Endometrial microvascular endothelial cells (primary cell): ENCODE measurements around the gene RFESD. TPM values are rescaled to one million over a fixed set of nuclear protein-coding genes. Genes with fewer than 3 reads are reported as not detected.

ENCODE experiments used
- in situ Hi-C: cut with HindIII; loops from 2 replicates; pipeline ENCODE4 v1.10.0; 2017; ENCODE audit warnings: low sequenced_read_pairs, low pct_unique_long_range_greater_than_20kb; ENCODE audit errors: inconsistent ontology term
- total RNA-seq: library from RNA; depleted of rRNA; stranded (reverse); fragments of >200 nt; gene quantifications from one replicate; pipeline ENCODE4 v1.2.3, GENCODE V29; 2015; ENCODE audit errors: inconsistent ontology term

Gene RFESD
- total RNA-seq, 1 donor from 2014 or later: 0.84 TPM

GRCh38 chr5:95652849-95653248 is 6.3 kb downstream of the RFESD start:
- in situ Hi-C loops: loop anchor here (25.0 kb wide), 2 partner anchors 184 to 684 kb away; no protein-coding TSS in a partner anchor

GRCh38 chr5:95654196-95654595 is 7.6 kb downstream of the RFESD start:
- in situ Hi-C loops: loop anchor here (25.0 kb wide), 2 partner anchors 183 to 683 kb away; no protein-coding TSS in a partner anchor

GRCh38 chr5:95655575-95655974 is 9.0 kb downstream of the RFESD start:
- in situ Hi-C loops: loop anchor here (25.0 kb wide), 2 partner anchors 182 to 682 kb away; no protein-coding TSS in a partner anchor

GRCh38 chr5:95660060-95660459 is 13.5 kb downstream of the RFESD start:
- in situ Hi-C loops: loop anchor here (10.0 to 25.0 kb wide), 3 partner anchors 65 to 677 kb away; no protein-coding TSS in a partner anchor

- in situ Hi-C loops: loop anchor here (10.0 to 25.0 kb wide), 3 partner anchors 62 to 674 kb away; no protein-coding TSS in a partner anchor
Measured at GRCh38 chr5:95662946-95663345, 16.4 kb downstream of the RFESD start.

- in situ Hi-C loops: loop anchor here (10.0 to 25.0 kb wide), 3 partner anchors 61 to 673 kb away; no protein-coding TSS in a partner anchor
Measured at GRCh38 chr5:95664204-95664786, 17.7 kb downstream of the RFESD start.

GRCh38 chr5:95667061-95667618 is 20.6 kb downstream of the RFESD start:
- in situ Hi-C loops: loop anchor here (10.0 to 25.0 kb wide), 3 partner anchors 58 to 670 kb away; no protein-coding TSS in a partner anchor

- in situ Hi-C loops: loop anchor here (10.0 to 25.0 kb wide), 3 partner anchors 57 to 670 kb away; no protein-coding TSS in a partner anchor
Measured at GRCh38 chr5:95667678-95668077, 21.1 kb downstream of the RFESD start.

- in situ Hi-C loops: loop anchor here (10.0 to 25.0 kb wide), 3 partner anchors 57 to 669 kb away; no protein-coding TSS in a partner anchor
Measured at GRCh38 chr5:95668216-95668615, 21.6 kb downstream of the RFESD start.

GRCh38 chr5:95668728-95669127 is 22.2 kb downstream of the RFESD start:
- in situ Hi-C loops: loop anchor here (10.0 to 25.0 kb wide), 3 partner anchors 56 to 669 kb away; no protein-coding TSS in a partner anchor

- in situ Hi-C loops: loop anchor here (10.0 to 25.0 kb wide), 3 partner anchors 55 to 668 kb away; no protein-coding TSS in a partner anchor
Measured at GRCh38 chr5:95669540-95669939, 23.0 kb downstream of the RFESD start.

- in situ Hi-C loops: loop anchor here (10.0 to 25.0 kb wide), 3 partner anchors 55 to 667 kb away; no protein-coding TSS in a partner anchor
Measured at GRCh38 chr5:95669985-95670384, 23.4 kb downstream of the RFESD start.

GRCh38 chr5:95670568-95670967 is 24.0 kb downstream of the RFESD start:
- in situ Hi-C loops: loop anchor here (25.0 kb wide), 2 partner anchors 167 to 667 kb away; no protein-coding TSS in a partner anchor

- in situ Hi-C loops: loop anchor here (25.0 kb wide), 2 partner anchors 165 to 665 kb away; no protein-coding TSS in a partner anchor
Measured at GRCh38 chr5:95671826-95672225, 25.2 kb downstream of the RFESD start.

- in situ Hi-C loops: loop anchor here (25.0 kb wide), 2 partner anchors 165 to 665 kb away; no protein-coding TSS in a partner anchor
Measured at GRCh38 chr5:95672641-95673040, 26.1 kb downstream of the RFESD start.

- in situ Hi-C loops: loop anchor here (25.0 kb wide), 2 partner anchors 164 to 664 kb away; no protein-coding TSS in a partner anchor
Measured at GRCh38 chr5:95673081-95673480, 26.5 kb downstream of the RFESD start.

- in situ Hi-C loops: no loop called here
Measured at GRCh38 chr5:95682891-95683290, 36.3 kb downstream of the RFESD start, which contains the start of gene SPATA9. Gene SPATA9 (minus strand): TSS chr5:95682991. CDS start chr5:95682854, 137 bp downstream.

- in situ Hi-C loops: no loop called here
Measured at GRCh38 chr5:95684361-95684760, 37.8 kb downstream of the RFESD start.

GRCh38 chr5:95686651-95687050 is 40.1 kb downstream of the RFESD start:
- in situ Hi-C loops: no loop called here
